T-helper 22 cell (primary cell): ENCODE results near the gene HEMGN.
"Not testable (repeated sequence)": the region's sequence is repeated elsewhere in the genome, so short reads cannot be mapped to it uniquely, and the experiment has no call there.

ENCODE experiments used
- DNase-seq: peaks from one replicate; pipeline ENCODE4 v3.0.0-alpha.2; 2020; ENCODE audit warnings: low read depth

HEMGN gene

GRCh38 chr9:97938081-97938644, at the start of gene HEMGN:
HEMGN (minus strand) TSS chr9:97938172; CDS start chr9:97938136, 36 bp downstream.
- DNase-seq = peak; percentile 17

- DNase-seq = no peak
Observed at GRCh38 chr9:97987487-97987886, 49.5 kb upstream of the HEMGN start.

- DNase-seq = no peak
Observed at GRCh38 chr9:97985058-97985861, 47.3 kb upstream of the HEMGN start.

GRCh38 chr9:97984188-97985057, 46.5 kb upstream of the HEMGN start:
- peak; percentile 69 for DNase-seq

GRCh38 chr9:97983589-97984187, 45.7 kb upstream of the HEMGN start:
- DNase-seq = peak; percentile 41

- peak; percentile 88 for DNase-seq
Observed at GRCh38 chr9:97982683-97983588, 45.0 kb upstream of the HEMGN start, which contains the start of gene ANP32B. ANP32B (plus strand) TSS chr9:97983341; CDS start chr9:97983556, 215 bp downstream.

GRCh38 chr9:97981846-97982682, 44.1 kb upstream of the HEMGN start:
- DNase-seq = no peak

- no peak for DNase-seq
Observed at GRCh38 chr9:97980918-97981845, 43.2 kb upstream of the HEMGN start.

- no peak for DNase-seq
Observed at GRCh38 chr9:97980479-97980803, 42.5 kb upstream of the HEMGN start.

GRCh38 chr9:97979788-97980478, 42.0 kb upstream of the HEMGN start:
- no peak for DNase-seq

GRCh38 chr9:97978371-97979130, 40.6 kb upstream of the HEMGN start:
- DNase-seq = no peak

GRCh38 chr9:97976633-97977032, 38.7 kb upstream of the HEMGN start:
- not testable (repeated sequence) for DNase-seq

- no peak for DNase-seq
Observed at GRCh38 chr9:97975376-97975775, 37.4 kb upstream of the HEMGN start.

GRCh38 chr9:97972753-97973152, 34.8 kb upstream of the HEMGN start:
- no peak for DNase-seq

GRCh38 chr9:97970165-97970564, 32.2 kb upstream of the HEMGN start:
- no peak for DNase-seq

- no peak for DNase-seq
Observed at GRCh38 chr9:97969014-97969413, 31.0 kb upstream of the HEMGN start.

- no peak for DNase-seq
Observed at GRCh38 chr9:97966493-97966892, 28.5 kb upstream of the HEMGN start.

- DNase-seq = no peak
Observed at GRCh38 chr9:97964901-97965300, 26.9 kb upstream of the HEMGN start.
